ENCODE data around the gene FOXC1.

GRCh38 chr6:1603708-1604107, 6.0 kb upstream of the FOXC1 start:
- TF ChIP-seq EZH2phosphoT487 (IDR thresholded peaks at IDR 0.05; ENCODE audit: borderline replicate concordance, low read length) (no peak), CTCF (conservative IDR thresholded peaks at IDR 0.05; ENCODE audit: low read depth, low read length) (no peak)
